ENCODE results near the gene PDP2. TPM values are rescaled to one million over a fixed set of nuclear protein-coding genes. Genes with fewer than 3 reads are reported as not detected.

Gene PDP2
- total and polyA plus RNA-seq, 9 of the 15 experiments (the other 6 are each of a cell fraction or from before 2014, with no cell fraction given), result 2.5 to 24.3 (median 7.2) TPM

- TF ChIP-seq BCL6 (CRISPR knock-in tag; IDR thresholded peaks at IDR 0.05) (no peak), ARHGAP35 (IDR thresholded peaks at IDR 0.05; ENCODE audit: partially characterized antibody) (no peak), HMG20B (CRISPR knock-in tag; IDR thresholded peaks at IDR 0.05) (no peak), ZNF146 (CRISPR knock-in tag; IDR thresholded peaks at IDR 0.05; ENCODE audit: unreplicated experiment) (no peak), RERE (CRISPR knock-in tag; IDR thresholded peaks at IDR 0.05; ENCODE audit: borderline replicate concordance) (no peak), BRCA1 (IDR thresholded peaks at IDR 0.05) (no peak), BRCA1 (CRISPR knock-in tag; IDR thresholded peaks at IDR 0.05) (no peak), ZNF224 (CRISPR knock-in tag; IDR thresholded peaks at IDR 0.05) (no peak), CHAMP1 (IDR thresholded peaks at IDR 0.05) (no peak), ZSCAN29 (IDR thresholded peaks at IDR 0.05) (no peak), HDAC6 (IDR thresholded peaks at IDR 0.05; ENCODE audit: low read depth, low read length) (no peak), TOE1 (IDR thresholded peaks at IDR 0.05; ENCODE audit: borderline replicate concordance) (no peak), TOE1 (CRISPR knock-in tag; IDR thresholded peaks at IDR 0.05; ENCODE audit: borderline replicate concordance, low read depth) (no peak), TAL1 (IDR thresholded peaks at IDR 0.05) (no peak), TRIM25 (IDR thresholded peaks at IDR 0.05; ENCODE audit: borderline replicate concordance) (0 out of 2 replicates have a peak, but pooled peaks have one; percentile 29), CEBPG (CRISPR knock-in tag; IDR thresholded peaks at IDR 0.05) (peak; percentile 45; the same call in 1 of the 2 replicates), CEBPG (tag; conservative IDR thresholded peaks at IDR 0.05 in 1 of 2, IDR thresholded peaks at IDR 0.05 in 1 of 2) (peak in 1 of 2 experiments; percentile 70; a peak in 2 of 4 replicates), ZNF436 (CRISPR knock-in tag; IDR thresholded peaks at IDR 0.05) (no peak)
Observed at GRCh38 chr16:66872559-66872942, 7.8 kb upstream of the PDP2 start (continued).

All from K562 (cell line).